IMR-90 (cell line): ENCODE data around the gene EXOC6. TPM values are rescaled to one million over a fixed set of nuclear protein-coding genes. Genes with fewer than 3 reads are reported as not detected.

ENCODE experiments used
- ATAC-seq: fragments of 200-7000 bp; cut with Tn5 transposase; 2 replicates; pipeline ENCODE4 v1.9.1; 2020; ENCODE audit warnings: low read depth, mild to moderate bottlenecking, moderate library complexity
- BruUV-seq: library from RNA; stranded (reverse); fragments of 400-500 nt; replicated peaks from 2 replicates; lab custom pipeline; 2021; lab: Mats Ljungman, UMichigan
- CTCF ChIA-PET: fragments of 300-600 bp; formaldehyde crosslinking; extraction: SDS; loops from one replicate; lab custom pipeline; 2021; ENCODE audit warnings: antibody characterized with exemption; lab: Yijun Ruan, JAX
- POLR2A ChIA-PET: fragments of 300-600 bp; sonication (Branson Sonifier 250); formaldehyde crosslinking; loops from one replicate; lab custom pipeline; 2022; ENCODE audit warnings: antibody characterized with exemption; ENCODE audit not compliant: unreplicated experiment; lab: Charles Lee
- DNase-seq: peaks from one replicate; pipeline ENCODE4 v3.0.0; 2013
- H2AFZ ChIP-seq: replicated peaks from 2 replicates; pipeline ENCODE3; 2013; ENCODE audit warnings: low read length, mild to moderate bottlenecking; ENCODE audit not compliant: poor library complexity
- H2AK5ac ChIP-seq: 2 replicates; pipeline ENCODE4 v1.6.1; 2013; ENCODE audit warnings: low read depth, low read length, inconsistent platforms
- H2AK9ac ChIP-seq: replicated peaks from 2 replicates; pipeline ENCODE3; 2013; ENCODE audit warnings: mild to moderate bottlenecking, low read depth, low read length, moderate library complexity; ENCODE audit not compliant: poor library complexity
- H2BK120ac ChIP-seq: 2 replicates; pipeline ENCODE4 v1.6.1; 2013; ENCODE audit warnings: low read depth, low read length, inconsistent platforms
- H2BK15ac ChIP-seq: 3 replicates; pipeline ENCODE4 v1.6.1; 2013; ENCODE audit warnings: low read depth, low read length, inconsistent platforms
- H2BK20ac ChIP-seq: 2 replicates; pipeline ENCODE4 v1.6.1; 2013; ENCODE audit warnings: low read depth, mild to moderate bottlenecking, inconsistent platforms, low read length, moderate library complexity
- H2BK5ac ChIP-seq: 2 replicates; pipeline ENCODE4 v1.6.1; 2013; ENCODE audit warnings: mild to moderate bottlenecking, low read depth, low read length, inconsistent platforms; ENCODE audit not compliant: poor library complexity, severe bottlenecking
- H3K14ac ChIP-seq: replicated peaks from 2 replicates; pipeline ENCODE4 v1.6.1; 2013; ENCODE audit warnings: low read depth, low read length, inconsistent platforms
- H3K18ac ChIP-seq: 2 replicates; pipeline ENCODE4 v1.6.1; 2013; ENCODE audit warnings: low read depth, low read length, control low read depth
- H3K23ac ChIP-seq: 2 replicates; pipeline ENCODE4 v1.6.1; 2013; ENCODE audit warnings: low read depth, low read length, inconsistent platforms
- H3K27ac ChIP-seq: 2 replicates; pipeline ENCODE4 v1.5.1; 2013; ENCODE audit warnings: mild to moderate bottlenecking, control low read depth, low read length; ENCODE audit not compliant: insufficient read depth
- H3K27me3 ChIP-seq: 2 replicates; pipeline ENCODE4 v1.6.1; 2013; ENCODE audit warnings: low read length; ENCODE audit not compliant: control insufficient read depth, insufficient read depth
- H3K36me3 ChIP-seq: 2 replicates; pipeline ENCODE4 v1.6.1; 2013; ENCODE audit warnings: low read length, mixed read lengths; ENCODE audit not compliant: control insufficient read depth, insufficient read depth
- H3K4ac ChIP-seq: 2 replicates; pipeline ENCODE4 v1.6.1; 2013; ENCODE audit warnings: low read depth, low read length, inconsistent platforms
- H3K4me1 ChIP-seq: 2 replicates; pipeline ENCODE4 v1.6.1; 2013; ENCODE audit warnings: low read length, mixed read lengths; ENCODE audit not compliant: control insufficient read depth, insufficient read depth
- H3K4me2 ChIP-seq: 2 replicates; pipeline ENCODE4 v1.6.1; 2013; ENCODE audit warnings: low read depth, mild to moderate bottlenecking, control low read depth, low read length, moderate library complexity
- H3K4me3 ChIP-seq: 2 replicates; pipeline ENCODE4 v1.5.1; 2013; ENCODE audit warnings: low read depth, mild to moderate bottlenecking, control low read depth, low read length, moderate library complexity; ENCODE audit not compliant: insufficient read depth
- H3K56ac ChIP-seq: 2 replicates; pipeline ENCODE4 v1.6.1; 2013; ENCODE audit warnings: low read length, inconsistent platforms; ENCODE audit not compliant: insufficient read depth; ENCODE audit errors: extremely low read depth
- H3K79me1 ChIP-seq, 2 experiments: 2 replicates each; pipeline ENCODE4 v1.6.1; 2013; ENCODE audit warnings: low read length in 2 of 2, inconsistent platforms in 1 of 2, low read depth in 1 of 2
- H3K9ac ChIP-seq: 2 replicates; pipeline ENCODE4 v1.6.1; 2013; ENCODE audit warnings: low read depth, low read length, control low read depth
- H3K9me1 ChIP-seq: 2 replicates; pipeline ENCODE4 v1.6.1; 2013; ENCODE audit warnings: low read length, inconsistent platforms; ENCODE audit not compliant: insufficient read depth
- H3K9me3 ChIP-seq: 2 replicates; pipeline ENCODE4 v1.6.1; 2013; ENCODE audit warnings: low read length; ENCODE audit not compliant: control insufficient read depth, insufficient read depth
- H4K20me1 ChIP-seq: 2 replicates; pipeline ENCODE4 v1.6.1; 2013; ENCODE audit warnings: low read length, inconsistent platforms; ENCODE audit not compliant: insufficient read depth
- H4K5ac ChIP-seq: 2 replicates; pipeline ENCODE4 v1.6.1; 2013; ENCODE audit warnings: mild to moderate bottlenecking, low read depth, low read length, control low read depth
- H4K8ac ChIP-seq, 2 experiments: 2 replicates each; pipeline ENCODE4 v1.6.1; 2013; ENCODE audit warnings: low read depth in 2 of 2, low read length in 2 of 2, control low read depth in 1 of 2, inconsistent platforms in 1 of 2
- H4K91ac ChIP-seq: 2 replicates; pipeline ENCODE4 v1.6.1; 2013; ENCODE audit warnings: low read depth, low read length, inconsistent platforms; ENCODE audit not compliant: insufficient read depth
- MAZ ChIP-seq: IDR thresholded peaks from 2 replicates; pipeline ENCODE4 v1.6.1; 2012; ENCODE audit warnings: low read depth, mild to moderate bottlenecking, low read length, improper control_type of control experiment, moderate library complexity, borderline replicate concordance
- MXI1 ChIP-seq: IDR thresholded peaks from 2 replicates; pipeline ENCODE4 v1.6.1; 2012; ENCODE audit warnings: low read depth, mild to moderate bottlenecking, low read length, moderate library complexity, borderline replicate concordance
- NFE2L2 ChIP-seq: fragments of 150-350 bp; IDR thresholded peaks from 2 replicates; pipeline ENCODE4 v1.6.1; 2016; ENCODE audit warnings: low read depth, mild to moderate bottlenecking, low read length
- POLR2A ChIP-seq: IDR thresholded peaks from 2 replicates; pipeline ENCODE4 v1.6.1; 2012; ENCODE audit warnings: mild to moderate bottlenecking, low read depth, low read length
- RFX5 ChIP-seq: IDR thresholded peaks from 2 replicates; pipeline ENCODE4 v1.8.0; 2012; ENCODE audit warnings: low read depth, mild to moderate bottlenecking, low read length, moderate library complexity
- SMC3 ChIP-seq: fragments of 150-350 bp; IDR thresholded peaks from 2 replicates; pipeline ENCODE4 v1.6.1; 2016; ENCODE audit warnings: low read depth, mild to moderate bottlenecking, antibody characterized with exemption, low read length, moderate library complexity
- WGBS, 2 experiments: methylation state at CpG; one replicate each; pipeline versions ENCODE4 v1.1.5 to v1.1.7; 2013; ENCODE audit warnings: missing lambda C conversion rate in 2 of 2; ENCODE audit not compliant: insufficient read length in 1 of 2; ENCODE audit errors: extremely low coverage in 2 of 2; 5-methylcytosine and 5-hydroxymethylcytosine counted together
- dilution Hi-C: fragments of 300-500 bp; cut with HindIII; formaldehyde crosslinking; loops from one replicate; pipeline ENCODE4 v1.14.3; 2018; ENCODE audit warnings: low sequenced_read_pairs; ENCODE audit not compliant: unreplicated experiment
- in situ Hi-C: fragments of 300-500 bp; cut with MboI; formaldehyde crosslinking; loops from 3 replicates; pipeline ENCODE4 v1.14.3; 2019; ENCODE audit warnings: low sequenced_read_pairs, inconsistent platforms, mixed read lengths
- intact Hi-C: fragments of 100-400 bp; cut with micrococcal nuclease; formaldehyde crosslinking; loops from 2 replicates; pipeline ENCODE4 v1.10.0; 2022
- polyA plus RNA-seq, 3 experiments: library from polyadenylated mRNA; depleted of rRNA; stranded (reverse); fragments of >200 nt; gene quantifications; 2 replicates each; pipeline ENCODE4 v1.2.3, GENCODE V29; 2012; ENCODE audit warnings: low replicate concordance in 1 of 3
- total RNA-seq: library from RNA; depleted of rRNA; stranded (reverse); fragments of >200 nt; gene quantifications from 2 replicates; pipeline ENCODE4 v1.2.3, GENCODE V29; 2012
- TF ChIP-seq, protein P1 (sequence below): fragments of 150-350 bp; IDR thresholded peaks from 2 replicates; pipeline ENCODE4 v1.6.1; 2017; ENCODE audit warnings: mild to moderate bottlenecking, antibody characterized with exemption, low read length, low read depth

The EXOC6 gene
- total and polyA plus RNA-seq, 2 of the 4 experiments (the other 2 are of a cell fraction), result 4.5 to 11.5 TPM

- H3K79me1 ChIP-seq, result no peaks in the 10 kb centered on the region
- no peaks in the 10 kb centered on the region for H3K9me3 ChIP-seq
- DNase-seq, result no peak
- H3K56ac ChIP-seq, result no peak overlapping the region
- no peak overlapping the region for H2AK5ac ChIP-seq
- H2AK9ac ChIP-seq, result no peak overlapping the region
- POLR2A ChIA-PET, result no interaction called here
- H3K36me3 ChIP-seq, result no peaks in the 10 kb centered on the region
- H2AFZ ChIP-seq, result no peak overlapping the region
- no peak overlapping the region for H3K18ac ChIP-seq
- H3K4me2 ChIP-seq, result no peak overlapping the region; the same call in 1 of the 2 replicates
- no peak overlapping the region for H4K91ac ChIP-seq
- intact Hi-C loops, result no loop called here
- H3K27me3 ChIP-seq, result peaks cover 97% of the 10 kb centered on the region
- H3K9ac ChIP-seq, result no peak overlapping the region
- no peak overlapping the region for H3K14ac ChIP-seq
- H3K4me3 ChIP-seq, result no peak overlapping the region
- no peak overlapping the region for H2BK20ac ChIP-seq
- no peak for ATAC-seq
- no peak overlapping the region for H2BK15ac ChIP-seq
- dilution Hi-C loops, result no loop called here
- CTCF ChIA-PET, result interaction anchor here (0.5 to 1.3 kb wide), 3 partner anchors 10 to 456 kb away, joined by 3 to 4 read pairs (median 3); no protein-coding TSS in a partner anchor
- H4K5ac ChIP-seq, result no peak overlapping the region
- in situ Hi-C loops, result no loop called here
- no peak overlapping the region for H2BK120ac ChIP-seq
- WGBS, 2 experiments, result 11% methylated on average over 3 of the region's 11 CpGs; no CpG with 5 or more reads in 1 of the 2 experiments
- peaks cover 6% of the 10 kb centered on the region; the same call in 1 of the 2 replicates for H3K4me1 ChIP-seq
- H4K20me1 ChIP-seq, result peaks cover 16% of the 10 kb centered on the region; the same call in 1 of the 2 replicates
- H3K27ac ChIP-seq, result no peak overlapping the region
- no TSS peak for BruUV-seq
- H3K23ac ChIP-seq, result no peak overlapping the region
- H4K8ac ChIP-seq, result no peak overlapping the region
- no peak overlapping the region for H3K4ac ChIP-seq
- no peak overlapping the region for H2BK5ac ChIP-seq
- TF ChIP-seq MXI1 (no peak), RFX5 (no peak), MAZ (no peak), SMC3 (no peak), POLR2A (no peak), NFE2L2 (no peak)
- TF ChIP-seq, protein P1, sequence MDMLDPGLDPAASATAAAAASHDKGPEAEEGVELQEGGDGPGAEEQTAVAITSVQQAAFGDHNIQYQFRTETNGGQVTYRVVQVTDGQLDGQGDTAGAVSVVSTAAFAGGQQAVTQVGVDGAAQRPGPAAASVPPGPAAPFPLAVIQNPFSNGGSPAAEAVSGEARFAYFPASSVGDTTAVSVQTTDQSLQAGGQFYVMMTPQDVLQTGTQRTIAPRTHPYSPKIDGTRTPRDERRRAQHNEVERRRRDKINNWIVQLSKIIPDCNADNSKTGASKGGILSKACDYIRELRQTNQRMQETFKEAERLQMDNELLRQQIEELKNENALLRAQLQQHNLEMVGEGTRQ, result no peak
- no peaks in the 10 kb centered on the region for H3K9me1 ChIP-seq
These were observed 218.2 kb downstream of the EXOC6 start for GRCh38 chr10:93066544-93066913.
